A549 (cell line): ENCODE results near the gene HLA-C.
"Not testable (repeated sequence)": the region's sequence is repeated elsewhere in the genome, so short reads cannot be mapped to it uniquely, and the experiment has no call there.

Experiments
- CBX2 ChIP-seq: fragments of 200-600 bp; sonication (generic); IDR thresholded peaks from 2 replicates; pipeline ENCODE4 v1.6.1; 2016; ENCODE audit warnings: low read depth, mild to moderate bottlenecking, borderline replicate concordance
- EHF ChIP-seq: fragments of 250-450 bp; sonication (Bioruptor Pico); IDR thresholded peaks from 2 replicates; pipeline ENCODE4 v1.5.0; 2020; ENCODE audit warnings: mild to moderate bottlenecking
- EHMT2 ChIP-seq: fragments of 200-600 bp; sonication (generic); IDR thresholded peaks from 2 replicates; pipeline ENCODE4 v1.6.1; 2016; ENCODE audit warnings: antibody characterized with exemption, low read depth, mild to moderate bottlenecking, moderate library complexity
- TF ChIP-seq, protein P1 (sequence below): fragments of 450-650 bp; IDR thresholded peaks from 2 replicates; pipeline ENCODE4 v1.6.1; 2014; ENCODE audit warnings: antibody characterized with exemption

DNA sequence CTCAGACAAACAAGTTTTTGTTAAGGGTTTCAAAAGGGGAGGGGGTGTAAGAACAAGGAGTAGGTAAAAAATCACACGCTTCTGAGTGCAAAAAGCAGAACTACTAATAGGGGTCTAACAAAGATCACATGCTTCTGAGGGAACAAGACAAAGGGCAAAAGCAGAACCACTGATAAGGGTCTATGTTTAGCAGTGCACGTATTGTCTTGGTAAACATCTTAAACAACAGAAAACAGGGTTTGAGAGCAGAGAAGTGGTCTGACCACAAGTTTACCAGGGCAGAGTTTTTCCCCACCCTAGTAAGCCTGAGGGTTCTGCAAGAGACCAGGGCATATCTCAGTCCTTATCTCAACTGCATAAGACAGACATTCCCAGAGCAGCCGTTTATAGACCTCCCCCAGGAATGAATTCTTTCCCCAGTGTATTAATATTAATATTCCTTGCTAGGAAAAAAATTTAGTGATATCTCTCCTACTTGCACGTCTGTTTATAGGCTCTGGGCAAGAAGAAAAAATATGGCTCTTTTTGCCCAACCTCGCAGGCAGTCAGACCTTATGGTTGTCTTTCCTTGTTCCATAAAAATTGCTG, 8.5 kb downstream of the HLA-C start:
- TF ChIP-seq EHMT2, CBX2, EHF: not testable (repeated sequence)
- TF ChIP-seq, protein P1, sequence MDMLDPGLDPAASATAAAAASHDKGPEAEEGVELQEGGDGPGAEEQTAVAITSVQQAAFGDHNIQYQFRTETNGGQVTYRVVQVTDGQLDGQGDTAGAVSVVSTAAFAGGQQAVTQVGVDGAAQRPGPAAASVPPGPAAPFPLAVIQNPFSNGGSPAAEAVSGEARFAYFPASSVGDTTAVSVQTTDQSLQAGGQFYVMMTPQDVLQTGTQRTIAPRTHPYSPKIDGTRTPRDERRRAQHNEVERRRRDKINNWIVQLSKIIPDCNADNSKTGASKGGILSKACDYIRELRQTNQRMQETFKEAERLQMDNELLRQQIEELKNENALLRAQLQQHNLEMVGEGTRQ = not testable (repeated sequence)
